Nephron progenitor cell (in vitro differentiated cells): Measurements from ENCODE around the gene TSHZ2.
A peak's percentile ranks its signal among the peaks of the same experiment; 100 is the strongest.

Source experiments
- DNase-seq: peaks from one replicate; pipeline ENCODE4 v3.0.0; 2021
- H3K27ac Mint-ChIP-seq: 2 replicates; pipeline ENCODE4 v1.8.0; 2021; ENCODE audit warnings: mild to moderate bottlenecking, moderate library complexity, mixed read lengths
- H3K27me3 Mint-ChIP-seq: 2 replicates; pipeline ENCODE4 v1.8.0; 2021; ENCODE audit warnings: mild to moderate bottlenecking, low read depth, mixed read lengths; ENCODE audit not compliant: poor library complexity
- H3K36me3 Mint-ChIP-seq: 2 replicates; pipeline ENCODE4 v1.8.0; 2021; ENCODE audit warnings: low read depth, mixed read lengths
- H3K4me1 Mint-ChIP-seq: 2 replicates; pipeline ENCODE4 v1.8.0; 2021; ENCODE audit warnings: mixed read lengths
- H3K4me3 Mint-ChIP-seq: 2 replicates; pipeline ENCODE4 v1.8.0; 2021; ENCODE audit warnings: mild to moderate bottlenecking, moderate library complexity, mixed read lengths
- H3K9me3 Mint-ChIP-seq: 2 replicates; pipeline ENCODE4 v1.8.0; 2021; ENCODE audit warnings: mild to moderate bottlenecking, moderate library complexity, mixed read lengths
- CTCF ChIP-seq: fragments of 200-600 bp; sonication (generic); IDR thresholded peaks from 2 replicates; pipeline ENCODE4 v1.5.0; 2021; ENCODE audit warnings: antibody characterized with exemption

The TSHZ2 gene

DNA sequence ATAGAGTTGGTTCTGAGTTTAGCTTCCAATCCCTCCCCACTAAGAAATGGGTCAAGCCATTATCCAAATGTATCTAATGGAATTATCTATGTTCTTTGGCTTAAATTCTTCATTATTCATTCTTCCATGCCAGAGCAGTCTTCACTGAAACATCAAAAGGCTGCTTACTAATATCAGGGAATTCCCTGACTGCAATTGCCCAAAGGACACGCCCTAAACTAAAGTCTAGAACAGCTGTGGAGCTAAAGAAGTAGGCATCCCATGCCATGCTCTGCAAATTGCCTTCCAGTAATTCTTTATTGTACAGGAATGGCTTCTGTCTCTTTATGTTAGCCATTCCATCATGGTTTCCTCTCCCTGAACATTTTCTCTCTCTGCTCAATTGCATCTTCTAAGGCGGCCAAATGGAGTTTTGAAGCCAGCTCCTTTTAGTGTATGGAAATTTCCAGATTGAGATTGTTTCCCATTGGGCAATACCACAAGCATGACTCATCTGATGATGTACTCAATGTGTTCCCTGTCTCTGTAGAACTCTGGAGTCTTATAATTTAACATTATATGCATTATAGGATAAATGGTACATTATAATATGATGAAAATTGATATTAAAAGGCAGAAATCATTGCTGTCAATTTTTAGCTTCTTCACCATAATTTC, 28.8 kb upstream of the TSHZ2 start:
- H3K36me3 Mint-ChIP-seq = no peaks in the 10 kb centered on the region
- peaks cover 3% of the 10 kb centered on the region for H3K9me3 Mint-ChIP-seq
- peaks cover 9% of the 10 kb centered on the region for H3K4me1 Mint-ChIP-seq
- no peak for TF ChIP-seq CTCF
- DNase-seq = no peak
- H3K4me3 Mint-ChIP-seq = no peak overlapping the region
- no peak overlapping the region for H3K27ac Mint-ChIP-seq
- peaks cover 8% of the 10 kb centered on the region for H3K27me3 Mint-ChIP-seq

DNA sequence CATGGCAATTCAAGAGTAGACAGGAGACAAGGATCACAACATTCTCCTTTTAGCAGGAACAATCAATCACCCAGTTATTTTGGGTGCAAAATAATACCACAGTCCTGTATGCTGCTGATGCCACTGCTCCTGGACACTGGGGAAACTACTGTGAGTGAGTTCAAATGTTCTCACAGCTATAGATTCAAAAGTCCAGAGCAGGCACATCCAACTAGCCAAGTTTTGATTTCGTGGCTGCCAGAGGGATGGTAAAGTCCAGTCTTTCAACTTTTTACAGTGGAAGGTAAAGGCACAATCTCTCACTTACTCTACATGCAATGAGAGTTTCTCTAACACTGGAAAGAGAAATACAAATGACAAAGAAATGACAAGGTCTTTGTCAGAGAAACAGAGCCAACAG, 26.9 kb upstream of the TSHZ2 start:
- Mint-ChIP-seq H3K4me3 (no peak overlapping the region), H3K36me3 (no peaks in the 10 kb centered on the region), H3K4me1 (peaks cover 3% of the 10 kb centered on the region), H3K9me3 (peaks cover 6% of the 10 kb centered on the region), H3K27ac (peak overlapping the region; percentile 3), H3K27me3 (peaks cover 8% of the 10 kb centered on the region)
- no peak for TF ChIP-seq CTCF
- no peak for DNase-seq

DNA sequence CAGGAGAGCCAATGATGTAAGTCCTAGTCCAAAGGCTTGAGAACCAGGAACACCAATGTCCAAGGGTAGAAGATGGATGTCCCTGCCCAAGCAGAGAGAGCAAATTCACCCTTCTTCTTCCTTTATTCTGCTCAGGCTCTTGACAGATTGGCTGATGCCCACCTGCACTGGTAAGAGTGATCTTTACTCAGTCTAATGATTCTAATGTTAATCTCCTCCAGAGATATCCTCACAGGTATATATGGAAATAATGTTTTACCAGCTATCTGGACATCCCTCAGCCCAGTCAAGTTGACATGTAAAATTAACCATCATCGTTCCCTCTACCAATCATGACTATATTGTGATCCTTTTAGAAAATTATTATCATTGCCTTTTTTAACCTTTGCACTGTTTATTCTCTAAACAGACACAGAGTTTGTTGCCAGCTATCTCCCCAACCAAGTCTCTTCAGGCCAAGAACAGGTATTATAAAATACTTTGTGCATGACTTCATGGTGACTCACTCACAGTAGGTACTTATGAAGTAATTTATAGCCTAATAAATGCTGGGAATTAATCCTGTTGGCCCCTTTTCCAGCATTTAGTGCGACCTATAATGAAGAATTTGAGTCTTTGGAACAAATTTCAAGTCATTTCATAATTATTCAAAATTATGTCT, 26.2 kb upstream of the TSHZ2 start:
- H3K4me3 Mint-ChIP-seq = no peak overlapping the region
- H3K4me1 Mint-ChIP-seq = peaks cover under 1% of the 10 kb centered on the region
- H3K27ac Mint-ChIP-seq = no peak overlapping the region
- no peak for DNase-seq
- H3K9me3 Mint-ChIP-seq = peaks cover 6% of the 10 kb centered on the region
- peaks cover 8% of the 10 kb centered on the region for H3K27me3 Mint-ChIP-seq
- no peak for TF ChIP-seq CTCF
- H3K36me3 Mint-ChIP-seq = no peaks in the 10 kb centered on the region

DNA sequence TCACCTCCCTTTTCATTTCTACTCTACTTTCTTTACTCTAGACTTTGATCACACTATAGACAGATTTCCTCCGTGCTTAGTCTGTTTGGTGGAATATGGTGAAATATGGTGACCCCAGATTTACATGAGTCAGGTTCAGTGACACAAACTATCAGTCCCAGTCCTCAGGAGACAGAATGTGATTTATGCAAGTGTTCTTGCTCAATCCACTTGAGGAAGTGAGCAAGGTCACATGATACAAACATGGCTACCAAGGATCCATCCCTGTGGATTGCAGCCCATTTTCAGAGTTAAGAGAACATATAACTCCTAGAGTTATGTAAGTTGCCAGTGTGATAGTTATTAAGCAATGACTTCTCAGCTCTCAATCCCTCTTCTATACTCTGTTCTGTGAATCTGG, 23.7 kb upstream of the TSHZ2 start:
- Mint-ChIP-seq H3K4me3 (no peak overlapping the region), H3K27ac (no peak overlapping the region), H3K36me3 (no peaks in the 10 kb centered on the region), H3K27me3 (peaks cover 9% of the 10 kb centered on the region), H3K9me3 (peaks cover 6% of the 10 kb centered on the region), H3K4me1 (peaks cover 9% of the 10 kb centered on the region)
- TF ChIP-seq CTCF = no peak
- no peak for DNase-seq

- H3K4me1 Mint-ChIP-seq = peaks cover 18% of the 10 kb centered on the region
- no peaks in the 10 kb centered on the region for H3K36me3 Mint-ChIP-seq
- H3K4me3 Mint-ChIP-seq = no peak overlapping the region
- H3K27ac Mint-ChIP-seq = no peak overlapping the region
- TF ChIP-seq CTCF = no peak
- peaks cover 4% of the 10 kb centered on the region for H3K27me3 Mint-ChIP-seq
- DNase-seq = no peak
- H3K9me3 Mint-ChIP-seq = peaks cover 5% of the 10 kb centered on the region
Observed at GRCh38 chr20:52953020-52953419, 19.1 kb upstream of the TSHZ2 start.

DNA sequence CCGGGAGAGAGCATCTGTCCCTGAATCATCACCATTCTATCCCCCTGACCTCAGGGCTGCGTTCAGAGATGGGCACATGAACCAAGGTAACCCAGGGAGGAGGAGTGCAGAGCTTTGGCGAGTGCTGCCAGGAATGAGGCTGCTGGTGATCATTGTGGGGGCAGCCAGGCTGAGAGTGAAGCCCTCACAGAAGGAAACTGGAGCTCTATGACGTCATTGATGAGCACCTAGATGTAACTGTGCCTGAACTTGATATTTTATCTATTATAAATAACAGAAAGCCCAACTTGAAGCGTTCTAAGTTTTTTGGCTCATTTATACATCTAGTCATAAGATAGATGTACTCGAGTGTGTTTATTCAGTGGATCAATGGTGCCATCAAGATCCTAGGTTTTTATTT, 17.3 kb upstream of the TSHZ2 start:
- H3K9me3 Mint-ChIP-seq = no peaks in the 10 kb centered on the region
- peaks cover 4% of the 10 kb centered on the region for H3K27me3 Mint-ChIP-seq
- no peak overlapping the region for H3K27ac Mint-ChIP-seq

More for the DNA sequence above, 17.3 kb upstream of the TSHZ2 start:
- peaks cover 36% of the 10 kb centered on the region for H3K4me1 Mint-ChIP-seq
- no peaks in the 10 kb centered on the region for H3K36me3 Mint-ChIP-seq
- TF ChIP-seq CTCF = no peak
- H3K4me3 Mint-ChIP-seq = no peak overlapping the region
- no peak for DNase-seq
